H9 (cell line): ENCODE data around the gene LCN2. TPM values are rescaled to one million over a fixed set of nuclear protein-coding genes. Genes with fewer than 3 reads are reported as not detected.

Experiments
- DNase-seq: peaks from one replicate; pipeline ENCODE4 v3.0.0-alpha.2; 2017
- H2AFZ ChIP-seq: one replicate; pipeline ENCODE4 v1.6.1; 2013; ENCODE audit warnings: mild to moderate bottlenecking, low read length, control low read depth, moderate library complexity
- H2AK5ac ChIP-seq: 2 replicates; pipeline ENCODE4 v1.6.1; 2013; ENCODE audit warnings: low read length, control low read depth, mixed read lengths; ENCODE audit not compliant: insufficient read length
- H2BK120ac ChIP-seq: one replicate; pipeline ENCODE4 v1.6.1; 2013; ENCODE audit warnings: low read depth, mild to moderate bottlenecking, low read length, control low read depth, inconsistent platforms; ENCODE audit not compliant: poor library complexity, severe bottlenecking
- H2BK12ac ChIP-seq: 2 replicates; pipeline ENCODE4 v1.6.1; 2013; ENCODE audit warnings: low read length, control low read depth, mixed read lengths, low read depth; ENCODE audit not compliant: insufficient read length
- H2BK15ac ChIP-seq: 2 replicates; pipeline ENCODE4 v1.6.1; 2013; ENCODE audit warnings: low read depth, low read length, control low read depth
- H2BK20ac ChIP-seq: one replicate; pipeline ENCODE4 v1.6.1; 2013; ENCODE audit warnings: low read depth, mild to moderate bottlenecking, low read length, control low read depth, inconsistent platforms; ENCODE audit not compliant: poor library complexity, severe bottlenecking
- H2BK5ac ChIP-seq: 2 replicates; pipeline ENCODE4 v1.6.1; 2013; ENCODE audit warnings: low read length, control low read depth, mixed read lengths; ENCODE audit not compliant: insufficient read length
- H3K14ac ChIP-seq: 2 replicates; pipeline ENCODE4 v1.6.1; 2013; ENCODE audit warnings: low read length, control low read depth; ENCODE audit not compliant: insufficient read depth
- H3K18ac ChIP-seq: 2 replicates; pipeline ENCODE4 v1.6.1; 2013; ENCODE audit warnings: low read depth, mild to moderate bottlenecking, mixed read lengths, low read length, control low read depth; ENCODE audit not compliant: insufficient read length
- H3K23ac ChIP-seq: 2 replicates; pipeline ENCODE4 v1.6.1; 2013; ENCODE audit warnings: low read length, control low read depth, mixed read lengths, low read depth; ENCODE audit not compliant: insufficient read length
- H3K23me2 ChIP-seq: 2 replicates; pipeline ENCODE4 v1.6.1; 2013; ENCODE audit warnings: low read depth, mild to moderate bottlenecking, mixed read lengths, low read length, control low read depth; ENCODE audit not compliant: insufficient read length, poor library complexity, severe bottlenecking
- H3K27ac ChIP-seq: 2 replicates; pipeline ENCODE4 v1.5.1; 2013; ENCODE audit warnings: low read length, control low read depth, mixed read lengths, low read depth; ENCODE audit not compliant: insufficient read length
- H3K27me3 ChIP-seq: 2 replicates; pipeline ENCODE4 v1.6.1; 2013; ENCODE audit warnings: low read length, control low read depth, inconsistent platforms; ENCODE audit not compliant: insufficient read depth
- H3K4ac ChIP-seq: 2 replicates; pipeline ENCODE4 v1.6.1; 2013; ENCODE audit warnings: low read depth, mild to moderate bottlenecking, control low read depth, inconsistent platforms, low read length, moderate library complexity
- H3K4me1 ChIP-seq: 2 replicates; pipeline ENCODE4 v1.6.1; 2013; ENCODE audit warnings: low read length, control low read depth, inconsistent platforms; ENCODE audit not compliant: insufficient read depth
- H3K4me2 ChIP-seq: 2 replicates; pipeline ENCODE4 v1.6.1; 2013; ENCODE audit warnings: low read length, control low read depth, mixed read lengths; ENCODE audit not compliant: insufficient read length, insufficient read depth
- H3K56ac ChIP-seq: 2 replicates; pipeline ENCODE4 v1.6.1; 2013; ENCODE audit warnings: low read depth, mild to moderate bottlenecking, mixed read lengths, low read length, control low read depth; ENCODE audit not compliant: insufficient read length
- H3K79me1 ChIP-seq: 2 replicates; pipeline ENCODE4 v1.6.1; 2013; ENCODE audit warnings: low read depth, mild to moderate bottlenecking, moderate library complexity, low read length, control low read depth, inconsistent platforms; ENCODE audit not compliant: insufficient read depth, poor library complexity, severe bottlenecking
- H3K79me2 ChIP-seq: 2 replicates; pipeline ENCODE4 v1.6.1; 2013; ENCODE audit warnings: low read length, control low read depth, inconsistent platforms; ENCODE audit not compliant: insufficient read depth
- H3K9ac ChIP-seq: 2 replicates; pipeline ENCODE4 v1.6.1; 2013; ENCODE audit warnings: low read length, control low read depth, mixed read lengths; ENCODE audit not compliant: insufficient read length; ENCODE audit errors: extremely low read depth
- H3K9me3 ChIP-seq: one replicate; pipeline ENCODE4 v1.6.1; 2013; ENCODE audit warnings: low read depth, low read length, inconsistent platforms; ENCODE audit not compliant: control insufficient read depth
- H3T11ph ChIP-seq: one replicate; pipeline ENCODE4 v1.6.1; 2013; ENCODE audit warnings: mild to moderate bottlenecking, low read length, control low read depth, inconsistent platforms
- H4K20me1 ChIP-seq: one replicate; pipeline ENCODE4 v1.6.1; 2013; ENCODE audit not compliant: control insufficient read depth, insufficient read length, insufficient read depth
- H4K5ac ChIP-seq: 2 replicates; pipeline ENCODE4 v1.6.1; 2013; ENCODE audit warnings: low read depth, mild to moderate bottlenecking, mixed read lengths, low read length, control low read depth; ENCODE audit not compliant: insufficient read length
- H4K8ac ChIP-seq: replicated peaks from 2 replicates; pipeline ENCODE4 v1.6.1; 2013; ENCODE audit warnings: low read length, control low read depth, mixed read lengths, low read depth; ENCODE audit not compliant: insufficient read length
- H4K91ac ChIP-seq: 2 replicates; pipeline ENCODE4 v1.6.1; 2013; ENCODE audit warnings: low read depth, mild to moderate bottlenecking, moderate library complexity, mixed read lengths, low read length, control low read depth; ENCODE audit not compliant: insufficient read length
- H3K27ac Mint-ChIP-seq, 3 experiments: 2 replicates in 2 of 3; 3 replicates in 1 of 3; pipeline ENCODE4 v1.8.0; 2020 to 2021; ENCODE audit warnings: mixed read lengths in 3 of 3, mild to moderate bottlenecking in 1 of 3, moderate library complexity in 1 of 3
- H3K27me3 Mint-ChIP-seq: 2 replicates; pipeline ENCODE4 v1.8.0; 2021; ENCODE audit warnings: low read depth, mild to moderate bottlenecking, moderate library complexity, mixed read lengths
- H3K36me3 Mint-ChIP-seq, 3 experiments: 2 replicates in 2 of 3; 3 replicates in 1 of 3; pipeline ENCODE4 v1.8.0; 2020 to 2021; ENCODE audit warnings: low read depth in 3 of 3, mixed read lengths in 3 of 3; ENCODE audit not compliant: insufficient read depth in 1 of 3
- H3K4me1 Mint-ChIP-seq, 2 experiments: 2 replicates each; pipeline ENCODE4 v1.8.0; 2020; ENCODE audit warnings: mixed read lengths in 2 of 2
- H3K4me3 Mint-ChIP-seq, 2 experiments: 2 replicates in 1 of 2; 3 replicates in 1 of 2; pipeline ENCODE4 v1.8.0; 2020 to 2021; ENCODE audit warnings: mild to moderate bottlenecking in 2 of 2, mixed read lengths in 2 of 2, moderate library complexity in 1 of 2
- H3K9me3 Mint-ChIP-seq, 2 experiments: 2 replicates in 1 of 2; 3 replicates in 1 of 2; pipeline ENCODE4 v1.8.0; 2020; ENCODE audit warnings: mild to moderate bottlenecking in 2 of 2, mixed read lengths in 2 of 2, moderate library complexity in 1 of 2
- WGBS: extraction: QIAGEN DNeasy Blood & Tissue Kit; methylation state at CpG from one replicate; pipeline ENCODE4 v1.1.7; 2013; ENCODE audit warnings: missing lambda C conversion rate, low lambda C conversion rate, mixed read lengths; ENCODE audit not compliant: insufficient read length; ENCODE audit errors: extremely low coverage; 5-methylcytosine and 5-hydroxymethylcytosine counted together
- total RNA-seq: library from RNA; stranded (reverse); gene quantifications from 2 replicates; pipeline ENCODE4 v1.2.1, GENCODE V29; 2021
- TF ChIP-seq, protein P1 (sequence below): fragments of 200-600 bp; sonication (generic); conservative IDR thresholded peaks from 3 replicates; pipeline ENCODE4 v1.8.0; 2021; ENCODE audit warnings: antibody characterized with exemption, mild to moderate bottlenecking

The LCN2 gene
- total RNA-seq, 1 experiment from 2014 or later, result not detected

DNA sequence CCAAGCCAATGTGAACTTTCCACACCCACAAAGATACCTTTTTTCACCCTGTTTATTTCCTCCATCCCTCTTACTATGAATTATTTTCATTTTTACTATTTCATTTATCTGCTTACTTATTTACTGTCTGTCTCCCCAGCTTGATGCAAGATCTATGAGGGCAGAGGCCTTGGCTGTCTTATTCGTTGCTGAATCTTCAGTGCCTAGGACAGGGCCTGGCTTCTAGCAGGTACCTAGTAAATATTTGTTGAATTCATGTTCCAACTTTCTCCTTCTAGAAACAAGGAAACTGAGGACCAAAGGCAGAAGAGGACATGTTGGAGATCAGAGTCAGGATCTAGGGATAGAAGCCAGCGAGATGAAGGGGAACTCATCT lies 53.4 kb downstream of the LCN2 start:
- Histone ChIP-seq H2AFZ (no peak overlapping the region), H3K4me2 (peak overlapping the region; percentile 83)

More for the DNA sequence above, 53.4 kb downstream of the LCN2 start:
- Histone ChIP-seq H2BK120ac (no peak overlapping the region), H3K18ac (no peak overlapping the region), H4K91ac (no peak overlapping the region), H3K27me3 (no peaks in the 10 kb centered on the region), H2AK5ac (no peak overlapping the region), H3T11ph (no peak overlapping the region), H2BK15ac (no peak overlapping the region), H3K9ac (no peak overlapping the region), H3K23me2 (peaks cover 8% of the 10 kb centered on the region), H3K4me1 (peaks cover 6% of the 10 kb centered on the region; the same call in 1 of the 2 replicates), H3K9me3 (no peaks in the 10 kb centered on the region), H4K20me1 (no peaks in the 10 kb centered on the region), H3K4ac (no peak overlapping the region), H3K79me2 (no peaks in the 10 kb centered on the region), H3K79me1 (no peaks in the 10 kb centered on the region), H2BK12ac (no peak overlapping the region), H4K8ac (no peak overlapping the region), H3K56ac (no peak overlapping the region), H3K23ac (no peak overlapping the region), H3K14ac (no peak overlapping the region), H4K5ac (no peak overlapping the region), H2BK5ac (no peak overlapping the region), H2BK20ac (no peak overlapping the region), H3K27ac (no peak overlapping the region)
- TF ChIP-seq, protein P1, sequence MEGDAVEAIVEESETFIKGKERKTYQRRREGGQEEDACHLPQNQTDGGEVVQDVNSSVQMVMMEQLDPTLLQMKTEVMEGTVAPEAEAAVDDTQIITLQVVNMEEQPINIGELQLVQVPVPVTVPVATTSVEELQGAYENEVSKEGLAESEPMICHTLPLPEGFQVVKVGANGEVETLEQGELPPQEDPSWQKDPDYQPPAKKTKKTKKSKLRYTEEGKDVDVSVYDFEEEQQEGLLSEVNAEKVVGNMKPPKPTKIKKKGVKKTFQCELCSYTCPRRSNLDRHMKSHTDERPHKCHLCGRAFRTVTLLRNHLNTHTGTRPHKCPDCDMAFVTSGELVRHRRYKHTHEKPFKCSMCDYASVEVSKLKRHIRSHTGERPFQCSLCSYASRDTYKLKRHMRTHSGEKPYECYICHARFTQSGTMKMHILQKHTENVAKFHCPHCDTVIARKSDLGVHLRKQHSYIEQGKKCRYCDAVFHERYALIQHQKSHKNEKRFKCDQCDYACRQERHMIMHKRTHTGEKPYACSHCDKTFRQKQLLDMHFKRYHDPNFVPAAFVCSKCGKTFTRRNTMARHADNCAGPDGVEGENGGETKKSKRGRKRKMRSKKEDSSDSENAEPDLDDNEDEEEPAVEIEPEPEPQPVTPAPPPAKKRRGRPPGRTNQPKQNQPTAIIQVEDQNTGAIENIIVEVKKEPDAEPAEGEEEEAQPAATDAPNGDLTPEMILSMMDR, result no peak
- no peaks in the 10 kb centered on the region; the same call in 1 of the 2 replicates for H3K27me3 Mint-ChIP-seq
- peak overlapping the region in 2 of 3 experiments; percentile 9 to 96; a peak in 2 of 7 replicates for H3K27ac Mint-ChIP-seq
- no peaks in the 10 kb centered on the region for H3K9me3 Mint-ChIP-seq
- H3K36me3 Mint-ChIP-seq, result peaks cover 0 to 1% (median 0%) of the 10 kb centered on the region in 3 experiments; a peak in 1 of 7 replicates
- no peak for DNase-seq
- WGBS, result no CpG with 5 or more reads among the region's 2 CpGs
- H3K4me3 Mint-ChIP-seq, result peak overlapping the region; percentile 68 to 90
- peaks cover 23 to 28% of the 10 kb centered on the region in 2 experiments for H3K4me1 Mint-ChIP-seq

Other genes with a start within 250 kb of the LCN2 start
- gene ST6GALNAC6, start 249.8 kb upstream of the LCN2 start, total RNA-seq, result 29.8 and 30.2 TPM in 2 replicates
- 15.4 and 16.5 TPM in 2 replicates for gene ST6GALNAC4, start 232.4 kb upstream of the LCN2 start, total RNA-seq
- 9.0 and 11.6 TPM in 2 replicates for gene PIP5KL1, start 218.7 kb upstream of the LCN2 start, total RNA-seq
- gene DPM2, start 211.6 kb upstream of the LCN2 start, total RNA-seq, result 44.7 and 46.1 TPM in 2 replicates
- gene EEIG1, start 168.5 kb upstream of the LCN2 start, total RNA-seq, result 52.3 and 59.5 TPM in 2 replicates
- gene NAIF1, start 82.1 kb upstream of the LCN2 start, total RNA-seq, result 6.3 TPM in 2 replicates
- gene SLC25A25, start 81.2 kb upstream of the LCN2 start, total RNA-seq, result 16.0 and 16.9 TPM in 2 replicates
- 60.4 and 63.9 TPM in 2 replicates for gene PTGES2, start 21.7 kb upstream of the LCN2 start, total RNA-seq
- 72.5 and 74.9 TPM in 2 replicates for gene BBLN, start 10.8 kb downstream of the LCN2 start, total RNA-seq
- 101 and 104 TPM in 2 replicates for gene CIZ1, start 42.1 kb downstream of the LCN2 start, total RNA-seq
- gene DNM1, start 53.9 kb downstream of the LCN2 start, total RNA-seq, result 54.3 and 58.0 TPM in 2 replicates
- gene GOLGA2, start 126.6 kb downstream of the LCN2 start, total RNA-seq, result 44.2 and 51.0 TPM in 2 replicates
- 25.0 and 25.6 TPM in 2 replicates for gene SWI5, start 126.8 kb downstream of the LCN2 start, total RNA-seq
- gene TRUB2, start 173.0 kb downstream of the LCN2 start, total RNA-seq, result 38.3 and 39.8 TPM in 2 replicates
- 34.8 and 38.4 TPM in 2 replicates for gene COQ4, start 173.4 kb downstream of the LCN2 start, total RNA-seq
- 17.0 and 17.2 TPM in 2 replicates for gene SLC27A4, start 191.1 kb downstream of the LCN2 start, total RNA-seq
- 46.1 and 46.6 TPM in 2 replicates for gene URM1, start 221.9 kb downstream of the LCN2 start, total RNA-seq